Measurements from ENCODE around the gene MN1.

The MN1 gene

DNA sequence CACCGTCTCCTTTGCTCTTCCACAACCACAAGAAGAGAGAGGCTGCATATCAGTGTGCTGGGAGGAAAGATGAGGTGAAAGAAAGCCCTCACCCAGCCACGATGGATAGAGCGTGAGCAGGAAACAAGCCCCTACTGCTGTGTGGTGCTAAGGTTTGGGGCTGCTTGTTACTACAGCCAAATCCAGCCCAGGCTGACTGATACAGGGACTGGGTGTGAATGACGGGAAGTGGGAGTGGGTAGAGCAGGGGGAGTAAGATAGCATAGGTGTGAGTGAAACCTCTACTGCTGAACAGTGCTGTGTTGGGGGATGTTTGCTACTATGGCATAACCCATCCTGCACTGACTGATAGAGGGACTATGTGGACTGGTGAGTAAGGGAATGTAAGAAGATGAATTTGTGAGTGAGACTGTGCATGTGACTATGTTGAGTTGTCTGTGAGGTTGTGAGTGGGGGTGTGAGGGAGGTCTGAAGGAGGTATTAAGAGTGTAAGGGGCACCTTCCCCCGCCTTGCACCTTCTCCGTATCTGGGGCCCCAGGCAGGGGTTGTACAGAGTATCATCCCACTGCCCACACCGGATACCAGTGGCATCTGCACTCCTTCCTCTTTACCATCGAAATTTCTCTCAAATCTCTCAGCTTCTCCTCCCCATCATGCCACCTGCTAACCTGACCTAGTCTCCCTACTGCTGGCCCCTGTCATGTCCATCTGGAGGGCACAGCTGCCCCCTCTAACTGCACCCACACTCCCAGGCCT is 91.5 kb downstream of the MN1 start:
- no peak for DNase-seq

- no peak for DNase-seq
Measured at GRCh38 chr22:27706489-27706888, 95.1 kb downstream of the MN1 start.

- no peak for DNase-seq
Measured at GRCh38 chr22:27705408-27706080, 96.0 kb downstream of the MN1 start.

- no peak for DNase-seq
Measured at GRCh38 chr22:27704581-27704980, 97.0 kb downstream of the MN1 start.

- no peak for DNase-seq
Measured at GRCh38 chr22:27699383-27700019, 102.1 kb downstream of the MN1 start.

DNA sequence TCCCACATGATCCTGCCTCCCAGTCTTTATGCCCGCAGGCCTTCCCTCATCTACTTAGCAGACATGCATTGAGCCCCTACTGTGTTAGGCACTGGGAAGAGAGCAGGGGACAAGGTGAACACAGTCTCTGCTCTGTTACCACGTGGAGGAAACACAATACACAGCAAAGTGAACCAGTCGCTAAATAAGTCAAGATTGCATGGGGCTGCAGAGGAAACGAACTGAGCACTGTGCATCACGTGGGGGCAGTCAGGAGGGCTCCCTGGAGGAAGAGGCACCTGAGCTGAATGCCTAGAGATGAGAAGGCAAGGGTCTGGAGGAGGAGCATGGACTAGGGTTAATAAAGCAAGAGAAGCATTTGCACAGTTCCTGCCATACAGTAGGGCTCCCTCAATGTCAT is 102.7 kb downstream of the MN1 start:
- no peak for DNase-seq

Measured in activated naive CD4-positive, alpha-beta T cell (primary cell).